ENCODE results near the gene ONECUT3.

The ONECUT3 gene

DNA sequence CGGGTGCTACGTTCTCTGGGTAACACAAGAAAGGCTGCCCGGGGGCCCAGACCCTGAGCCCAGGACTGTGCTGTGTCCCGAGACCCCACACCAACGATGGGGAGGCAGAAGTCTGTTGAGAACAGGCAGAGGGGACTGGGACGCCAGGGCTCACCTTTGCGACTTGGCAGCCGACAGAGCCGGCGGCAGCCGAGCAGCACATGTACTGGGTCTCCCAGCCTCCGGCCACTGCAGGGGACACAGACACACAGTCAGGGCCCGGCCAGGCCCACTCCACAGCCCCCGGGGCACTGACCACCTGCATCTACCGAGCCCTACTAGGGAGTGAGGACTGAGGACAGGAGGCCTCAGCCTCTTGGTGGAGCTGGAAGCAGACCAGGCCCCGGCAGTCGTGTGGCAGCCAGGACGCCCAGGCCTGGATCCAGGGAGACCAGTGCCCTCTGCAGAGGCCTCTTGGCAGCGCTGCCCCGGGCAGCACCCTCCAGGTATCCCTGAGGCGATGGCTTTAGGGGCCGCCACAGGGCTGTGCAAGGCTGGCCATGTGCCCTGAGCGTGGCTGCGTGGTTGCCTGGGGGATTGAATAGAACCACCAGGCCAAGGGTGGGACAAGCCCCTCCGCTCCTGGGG, 64.4 kb downstream of the ONECUT3 start:
- FAIRE-seq, result no peak

GRCh38 chr19:1818549-1819195, 65.4 kb downstream of the ONECUT3 start:
- FAIRE-seq, result no peak

DNA sequence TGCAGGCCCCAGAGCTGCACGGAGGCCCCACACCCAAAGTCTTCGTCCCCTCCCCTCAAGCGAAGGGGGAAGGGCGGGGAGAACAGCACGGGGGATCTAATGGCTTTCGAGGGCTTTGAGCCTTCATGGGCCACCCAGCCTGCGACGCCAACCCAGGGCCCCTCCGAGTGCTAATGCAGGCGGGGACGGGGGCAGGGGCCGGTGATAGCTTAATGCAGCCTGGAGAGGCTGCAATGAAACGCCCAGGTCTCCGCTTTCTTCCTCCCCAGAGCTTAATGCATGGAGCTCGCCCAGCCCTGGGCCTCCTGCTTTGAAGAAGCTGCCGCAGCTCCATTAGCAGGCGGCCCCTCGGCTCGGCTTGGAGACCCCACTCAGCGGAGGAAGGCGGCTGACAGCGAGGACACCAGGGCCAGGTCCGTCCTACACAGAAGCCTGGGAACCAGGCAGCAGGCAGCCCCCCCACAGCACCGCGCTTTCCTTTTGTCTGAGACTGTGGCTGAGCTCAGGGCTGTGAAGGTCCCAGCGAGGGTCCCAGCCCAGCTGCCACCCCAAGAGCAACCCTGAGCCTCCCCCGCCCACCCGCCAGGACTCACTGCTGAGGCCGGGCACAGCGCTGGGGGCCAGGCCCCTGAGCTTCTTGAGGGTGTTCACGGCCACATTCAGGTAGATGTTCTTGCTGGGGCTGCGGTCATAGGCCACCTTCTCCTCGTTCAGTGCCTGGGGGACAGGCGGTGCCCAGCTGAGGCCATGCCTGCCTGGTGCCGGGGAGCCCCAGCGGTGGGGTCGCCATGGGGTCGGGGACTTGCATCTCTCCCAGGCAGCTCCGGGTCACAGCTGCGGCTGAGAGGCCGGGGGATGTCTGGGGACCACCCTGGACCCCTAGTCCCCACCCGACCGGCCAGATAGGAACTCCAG, 66.3 kb downstream of the ONECUT3 start:
- no peak for FAIRE-seq

DNA sequence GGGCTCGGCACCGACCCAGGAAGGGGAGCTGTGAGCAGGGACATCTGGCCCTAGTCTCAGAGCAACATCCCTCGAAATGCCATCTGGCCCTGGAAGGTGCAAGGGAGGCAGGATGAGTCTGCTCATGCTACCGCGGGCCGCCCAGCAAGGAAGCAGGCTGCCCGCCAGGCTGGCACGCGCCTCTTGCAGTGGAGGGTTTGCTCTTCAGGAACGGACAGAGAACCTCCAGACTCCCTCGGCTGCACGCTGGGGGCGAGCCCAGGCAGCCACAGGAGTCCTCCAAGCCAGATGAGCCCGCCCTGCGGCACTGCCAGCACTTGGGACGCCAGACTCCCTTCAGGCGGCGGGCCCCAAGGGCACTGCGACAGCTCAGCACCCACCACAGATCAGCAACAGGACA, 68.9 kb downstream of the ONECUT3 start:
- no peak for FAIRE-seq

- FAIRE-seq, result no peak
Measured at GRCh38 chr19:1823020-1823419, 69.7 kb downstream of the ONECUT3 start.

GRCh38 chr19:1823539-1824251, 70.4 kb downstream of the ONECUT3 start:
- no peak for FAIRE-seq

GRCh38 chr19:1824252-1824622, 70.9 kb downstream of the ONECUT3 start:
- FAIRE-seq, result no peak

GRCh38 chr19:1825909-1826556, 72.7 kb downstream of the ONECUT3 start:
- no peak for FAIRE-seq

DNA sequence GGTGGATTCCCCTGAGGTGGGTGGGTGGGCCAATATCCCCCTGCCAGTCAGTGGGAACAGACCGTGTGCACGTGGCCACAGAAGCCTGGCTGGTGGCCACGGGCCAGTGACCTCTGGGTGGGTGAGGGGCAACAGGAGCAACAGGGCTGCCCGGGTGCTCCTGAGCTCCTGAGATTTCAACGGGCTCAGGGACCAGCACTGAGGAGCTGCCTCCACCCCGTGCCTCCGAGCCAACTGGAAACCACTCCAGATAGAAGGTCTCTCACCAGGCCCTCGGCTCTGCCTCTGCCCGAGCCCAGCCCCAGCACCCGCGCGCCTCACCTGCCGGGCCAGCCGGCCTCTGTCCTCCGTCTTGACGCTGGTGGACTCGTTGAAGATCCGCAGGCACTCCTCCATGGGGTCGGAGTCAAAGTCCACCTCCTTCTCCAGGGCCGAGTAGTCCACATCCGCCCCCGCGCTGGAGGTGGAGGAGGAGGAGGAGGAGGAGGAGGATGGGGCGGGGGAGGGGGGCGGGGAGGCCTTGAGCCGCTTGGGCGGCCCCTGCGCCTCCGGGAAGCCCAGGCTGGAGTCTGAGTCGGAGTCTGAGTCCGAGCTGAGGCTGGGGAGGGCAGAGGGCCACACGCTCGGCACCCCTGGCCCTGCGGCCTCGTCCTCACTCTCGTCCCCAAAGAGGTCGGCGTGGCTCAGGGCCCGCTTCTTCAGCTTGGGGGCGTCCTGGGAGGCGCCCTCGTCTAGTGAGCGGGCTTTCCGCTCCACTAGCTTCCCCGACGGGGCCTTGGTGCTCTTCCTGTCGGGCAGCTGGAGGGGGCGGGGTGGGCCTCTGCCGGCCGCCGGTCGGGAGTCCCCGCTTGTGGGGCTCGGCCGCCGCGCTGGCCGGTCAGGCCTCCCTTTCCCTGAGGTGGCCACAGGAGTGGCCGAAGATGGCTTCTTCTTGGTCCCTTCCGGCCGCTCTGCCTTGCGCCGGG, 73.5 kb downstream of the ONECUT3 start:
- FAIRE-seq, result no peak

GRCh38 chr19:1827566-1828278, 74.4 kb downstream of the ONECUT3 start:
- FAIRE-seq, result no peak

DNA sequence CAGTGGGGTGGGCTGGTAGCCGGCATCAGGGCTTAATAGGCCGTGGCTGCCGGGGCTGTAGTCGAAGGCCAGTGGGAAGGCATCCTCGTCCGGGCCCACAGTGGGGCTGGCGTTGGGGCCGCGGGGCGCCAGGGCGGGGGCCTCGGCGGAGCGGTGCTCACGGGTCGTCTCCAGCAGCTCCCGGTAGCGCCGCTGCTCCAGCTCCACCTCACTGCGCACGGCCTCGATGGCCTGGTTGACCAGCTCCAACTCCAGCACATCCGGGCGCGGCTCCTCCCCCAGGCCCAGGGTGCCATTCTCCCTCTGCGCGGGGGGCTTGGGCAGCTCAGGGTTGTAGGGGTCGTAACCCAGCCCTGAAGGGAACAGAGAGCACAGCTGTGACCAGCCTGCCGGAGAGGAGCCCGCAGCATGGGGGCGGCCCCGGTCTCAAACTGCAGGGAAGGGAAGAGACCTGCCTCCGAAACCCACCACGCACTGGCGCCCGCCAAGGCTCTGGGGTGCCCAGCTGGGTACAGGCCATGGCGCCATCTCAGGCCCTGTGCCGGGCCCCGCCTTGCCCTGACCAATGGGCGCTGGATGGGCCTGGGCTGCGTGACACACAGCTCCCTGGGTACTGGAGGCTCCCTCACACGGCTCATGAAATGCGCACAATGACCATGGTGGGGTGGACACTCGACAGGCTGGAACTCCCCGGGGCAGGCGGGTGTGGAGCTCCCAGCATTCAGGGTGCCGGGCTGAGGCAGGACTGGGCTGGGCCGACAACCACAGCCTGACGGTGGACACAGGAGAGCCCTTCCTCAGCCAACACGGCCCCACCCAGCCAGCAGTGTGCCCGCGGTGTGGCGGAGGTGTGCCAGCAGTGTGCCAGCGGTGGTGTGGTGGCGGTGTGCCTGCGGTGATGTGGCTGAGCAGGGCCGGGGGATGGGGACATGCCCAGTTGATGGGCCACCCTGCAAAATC, 75.3 kb downstream of the ONECUT3 start:
- FAIRE-seq, result no peak

DNA sequence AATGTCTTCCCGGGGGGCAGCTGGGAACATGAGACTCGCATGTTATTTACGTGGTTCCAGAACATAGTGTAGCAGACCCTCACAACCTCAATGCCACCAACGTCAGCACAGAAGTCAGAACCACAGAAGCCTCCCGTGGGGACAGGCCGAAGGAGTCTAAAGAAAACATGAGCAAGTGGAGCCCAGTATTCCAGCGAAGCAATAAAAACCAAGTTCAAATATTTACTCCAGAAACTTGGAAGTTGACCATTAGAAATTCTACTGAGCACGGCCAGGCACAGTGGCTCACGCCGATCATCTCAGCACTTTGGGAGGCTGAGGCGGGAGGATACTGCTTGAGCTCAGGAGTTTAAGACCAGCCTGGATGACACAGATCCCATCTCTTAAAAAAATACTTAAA, 76.7 kb downstream of the ONECUT3 start:
- FAIRE-seq, result no peak

GRCh38 chr19:1830568-1830967, 77.3 kb downstream of the ONECUT3 start:
- no peak for FAIRE-seq
